ENCODE data around the gene REV1.

REV1 gene

GRCh38 chr2:99487906-99488305 lies 1.9 kb downstream of the REV1 start:
- Histone ChIP-seq H3K27me3 (replicated peaks; ENCODE audit: insufficient read depth, low read length) (no peaks in the 10 kb centered on the region), H3K9ac (ENCODE audit: low read length) (no peak overlapping the region), H3K79me2 (ENCODE audit: low read length) (peaks cover 64% of the 10 kb centered on the region), H2AFZ (ENCODE audit: low read length) (no peak overlapping the region), H3K9me3 (replicated peaks; ENCODE audit: insufficient read depth, low read length) (no peaks in the 10 kb centered on the region), H3K4me3 (ENCODE audit: low read length) (no peak overlapping the region), H3K4me2 (ENCODE audit: low read depth, low read length) (no peak overlapping the region; the same call in 1 of the 2 replicates), H3K27ac (ENCODE audit: low read length) (no peak overlapping the region), H3F3A (ENCODE audit: insufficient read depth, low read length) (0 out of 2 replicates have a peak, but pooled peaks cover 7% of the 10 kb centered on the region), H3K9me2 (replicated peaks; ENCODE audit: insufficient read depth, low read length) (no peaks in the 10 kb centered on the region), H3K36me3 (replicated peaks; ENCODE audit: insufficient read depth, low read length) (no peaks in the 10 kb centered on the region), H4K20me1 (ENCODE audit: insufficient read depth, low read length) (peaks cover 18% of the 10 kb centered on the region; the same call in 1 of the 2 replicates), H3K4me1 (ENCODE audit: low read length) (no peaks in the 10 kb centered on the region; the same call in 1 of the 2 replicates)
- no peak for DNase-seq
- TF ChIP-seq, protein P1, sequence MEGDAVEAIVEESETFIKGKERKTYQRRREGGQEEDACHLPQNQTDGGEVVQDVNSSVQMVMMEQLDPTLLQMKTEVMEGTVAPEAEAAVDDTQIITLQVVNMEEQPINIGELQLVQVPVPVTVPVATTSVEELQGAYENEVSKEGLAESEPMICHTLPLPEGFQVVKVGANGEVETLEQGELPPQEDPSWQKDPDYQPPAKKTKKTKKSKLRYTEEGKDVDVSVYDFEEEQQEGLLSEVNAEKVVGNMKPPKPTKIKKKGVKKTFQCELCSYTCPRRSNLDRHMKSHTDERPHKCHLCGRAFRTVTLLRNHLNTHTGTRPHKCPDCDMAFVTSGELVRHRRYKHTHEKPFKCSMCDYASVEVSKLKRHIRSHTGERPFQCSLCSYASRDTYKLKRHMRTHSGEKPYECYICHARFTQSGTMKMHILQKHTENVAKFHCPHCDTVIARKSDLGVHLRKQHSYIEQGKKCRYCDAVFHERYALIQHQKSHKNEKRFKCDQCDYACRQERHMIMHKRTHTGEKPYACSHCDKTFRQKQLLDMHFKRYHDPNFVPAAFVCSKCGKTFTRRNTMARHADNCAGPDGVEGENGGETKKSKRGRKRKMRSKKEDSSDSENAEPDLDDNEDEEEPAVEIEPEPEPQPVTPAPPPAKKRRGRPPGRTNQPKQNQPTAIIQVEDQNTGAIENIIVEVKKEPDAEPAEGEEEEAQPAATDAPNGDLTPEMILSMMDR (IDR thresholded peaks at IDR 0.05; ENCODE audit: low read length), result no peak
- no peak for TF ChIP-seq EZH2phosphoT487 (IDR thresholded peaks at IDR 0.05; ENCODE audit: low read length)
- TF ChIP-seq EZH2 (optimal IDR thresholded peaks at IDR 0.05; ENCODE audit: low read depth, low read length), result no peak

GRCh38 chr2:99485824-99486223 lies 4.0 kb downstream of the REV1 start:
- no peak overlapping the region for H3K9ac ChIP-seq (ENCODE audit: low read length)
- no peaks in the 10 kb centered on the region for H3K9me2 ChIP-seq (replicated peaks; ENCODE audit: insufficient read depth, low read length)
- no peak overlapping the region for H3K27ac ChIP-seq (ENCODE audit: low read length)
- no peak overlapping the region for H2AFZ ChIP-seq (ENCODE audit: low read length)
- H3K4me1 ChIP-seq (ENCODE audit: low read length), result no peaks in the 10 kb centered on the region; the same call in 1 of the 2 replicates
- peaks cover 84% of the 10 kb centered on the region for H3K79me2 ChIP-seq (ENCODE audit: low read length)
- peaks cover 23% of the 10 kb centered on the region; the same call in 1 of the 2 replicates for H4K20me1 ChIP-seq (ENCODE audit: insufficient read depth, low read length)
- DNase-seq, result no peak
- H3K4me2 ChIP-seq (ENCODE audit: low read depth, low read length), result no peak overlapping the region
- no peaks in the 10 kb centered on the region for H3K27me3 ChIP-seq (replicated peaks; ENCODE audit: insufficient read depth, low read length)
- TF ChIP-seq, protein P1 (IDR thresholded peaks at IDR 0.05; ENCODE audit: low read length), result no peak
- no peak for TF ChIP-seq EZH2 (optimal IDR thresholded peaks at IDR 0.05; ENCODE audit: low read depth, low read length)
- TF ChIP-seq EZH2phosphoT487 (IDR thresholded peaks at IDR 0.05; ENCODE audit: low read length), result no peak
- H3K36me3 ChIP-seq (replicated peaks; ENCODE audit: insufficient read depth, low read length), result no peaks in the 10 kb centered on the region
- H3F3A ChIP-seq (ENCODE audit: insufficient read depth, low read length), result 0 out of 2 replicates have a peak, but pooled peaks cover 7% of the 10 kb centered on the region
- H3K4me3 ChIP-seq (ENCODE audit: low read length), result no peak overlapping the region
- no peaks in the 10 kb centered on the region for H3K9me3 ChIP-seq (replicated peaks; ENCODE audit: insufficient read depth, low read length)

DNA sequence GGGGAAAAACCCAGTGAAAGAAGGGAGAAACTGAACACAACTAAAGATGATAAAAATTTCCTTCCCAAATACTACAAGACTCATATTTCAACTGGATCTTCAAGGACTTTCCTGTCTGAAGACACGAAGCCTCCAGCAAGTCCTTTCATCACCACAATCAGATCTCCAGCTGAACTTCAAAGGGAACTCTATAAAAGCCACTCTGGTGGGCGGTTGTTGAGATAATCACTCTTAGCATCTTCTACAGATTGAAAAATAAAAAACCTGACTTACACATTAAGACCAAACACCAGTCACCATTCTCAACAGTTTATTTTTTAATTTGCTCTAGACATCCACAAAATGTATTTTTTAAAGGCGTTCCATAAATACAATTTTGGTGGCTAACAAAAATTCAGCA lies 4.4 kb downstream of the REV1 start:
- H4K20me1 ChIP-seq (ENCODE audit: insufficient read depth, low read length), result peaks cover 23% of the 10 kb centered on the region; the same call in 1 of the 2 replicates
- no peaks in the 10 kb centered on the region; the same call in 1 of the 2 replicates for H3K4me1 ChIP-seq (ENCODE audit: low read length)
- 0 out of 2 replicates have a peak, but pooled peaks cover 7% of the 10 kb centered on the region for H3F3A ChIP-seq (ENCODE audit: insufficient read depth, low read length)

More for the DNA sequence above, 4.4 kb downstream of the REV1 start:
- H3K4me2 ChIP-seq (ENCODE audit: low read depth, low read length), result no peak overlapping the region
- H3K9me3 ChIP-seq (replicated peaks; ENCODE audit: insufficient read depth, low read length), result no peaks in the 10 kb centered on the region
- no peak overlapping the region for H3K4me3 ChIP-seq (ENCODE audit: low read length)
- no peak overlapping the region for H2AFZ ChIP-seq (ENCODE audit: low read length)
- H3K27ac ChIP-seq (ENCODE audit: low read length), result no peak overlapping the region
- H3K36me3 ChIP-seq (replicated peaks; ENCODE audit: insufficient read depth, low read length), result no peaks in the 10 kb centered on the region
- no peak for DNase-seq
- H3K27me3 ChIP-seq (replicated peaks; ENCODE audit: insufficient read depth, low read length), result no peaks in the 10 kb centered on the region
- peaks cover 88% of the 10 kb centered on the region for H3K79me2 ChIP-seq (ENCODE audit: low read length)
- no peak overlapping the region for H3K9ac ChIP-seq (ENCODE audit: low read length)
- TF ChIP-seq, protein P1 (IDR thresholded peaks at IDR 0.05; ENCODE audit: low read length), result no peak
- no peaks in the 10 kb centered on the region for H3K9me2 ChIP-seq (replicated peaks; ENCODE audit: insufficient read depth, low read length)
